Measurements from ENCODE around the gene CREB1.
A peak's percentile ranks its signal among the peaks of the same experiment; 100 is the strongest.

DNA sequence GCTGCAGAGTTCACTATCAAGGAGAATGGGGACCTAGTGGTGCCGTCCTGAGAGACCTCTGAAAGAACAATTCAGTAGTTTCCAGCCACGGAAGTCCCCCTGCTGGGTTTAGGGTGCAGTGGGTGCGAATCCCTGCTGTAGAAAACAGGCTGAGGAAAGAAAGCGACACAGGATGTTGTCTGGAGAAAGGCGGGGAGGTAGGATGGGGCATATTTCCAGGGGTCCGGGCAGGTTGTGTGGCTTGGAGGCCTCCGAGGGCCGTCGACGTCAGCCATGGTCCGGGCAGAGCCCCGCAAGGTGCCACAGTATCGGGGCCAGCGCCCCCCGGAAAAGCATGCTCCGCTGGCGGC lies 807 bp upstream of the CREB1 start:
- TF ChIP-seq CTCF (IDR thresholded peaks at IDR 0.05) (peak in 1 of 12 donors; percentile 5), POLR2A (IDR thresholded peaks at IDR 0.05) (no peak)

Measured in heart left ventricle (tissue), 13 donors.